Rectal smooth muscle tissue (tissue), 1 donor: Measurements from ENCODE around the gene RELL2.

Experiments used
- H3K27ac ChIP-seq: one replicate; pipeline ENCODE4 v1.7.0; 2013; ENCODE audit warnings: low read depth, low read length, inconsistent platforms
- H3K27me3 ChIP-seq: one replicate; pipeline ENCODE4 v1.7.0; 2013; ENCODE audit warnings: low read length; ENCODE audit not compliant: control insufficient read depth, insufficient read depth
- H3K36me3 ChIP-seq: one replicate; pipeline ENCODE4 v1.7.0; 2013; ENCODE audit warnings: low read length; ENCODE audit not compliant: control insufficient read depth, insufficient read depth
- H3K4me1 ChIP-seq: one replicate; pipeline ENCODE4 v1.7.0; 2013; ENCODE audit warnings: low read length; ENCODE audit not compliant: control insufficient read depth, insufficient read depth
- H3K4me3 ChIP-seq: one replicate; pipeline ENCODE4 v1.7.0; 2013; ENCODE audit warnings: low read length
- H3K9ac ChIP-seq: one replicate; pipeline ENCODE4 v1.7.0; 2013; ENCODE audit warnings: low read length

Gene RELL2

GRCh38 chr5:141636413-141637122 is at the start of gene RELL2, which contains the start of gene HDAC3:
TSS of gene RELL2 (plus strand) at chr5:141636997. CDS start at chr5:141638226, 1,229 bp downstream.
TSS of gene HDAC3 (minus strand) at chr5:141636849. CDS start at chr5:141636790, 59 bp downstream.
- peaks cover 19% of the 10 kb centered on the region for H3K4me1 ChIP-seq
- no peaks in the 10 kb centered on the region for H3K27me3 ChIP-seq
- H3K9ac ChIP-seq, result peak within 1 kb of the TSS; percentile 87
- H3K36me3 ChIP-seq, result no peaks in the 10 kb centered on the region
- H3K27ac ChIP-seq, result peak within 1 kb of the TSS; percentile 72
- peak within 1 kb of the TSS; percentile 99 for H3K4me3 ChIP-seq

- Histone ChIP-seq H3K4me1 (no peaks in the 10 kb centered on the region), H3K9ac (no peak overlapping the region), H3K27ac (no peak overlapping the region), H3K4me3 (no peak overlapping the region), H3K27me3 (no peaks in the 10 kb centered on the region), H3K36me3 (peaks cover 6% of the 10 kb centered on the region)
Measured at GRCh38 chr5:141590127-141590526, 46.7 kb upstream of the RELL2 start.

DNA sequence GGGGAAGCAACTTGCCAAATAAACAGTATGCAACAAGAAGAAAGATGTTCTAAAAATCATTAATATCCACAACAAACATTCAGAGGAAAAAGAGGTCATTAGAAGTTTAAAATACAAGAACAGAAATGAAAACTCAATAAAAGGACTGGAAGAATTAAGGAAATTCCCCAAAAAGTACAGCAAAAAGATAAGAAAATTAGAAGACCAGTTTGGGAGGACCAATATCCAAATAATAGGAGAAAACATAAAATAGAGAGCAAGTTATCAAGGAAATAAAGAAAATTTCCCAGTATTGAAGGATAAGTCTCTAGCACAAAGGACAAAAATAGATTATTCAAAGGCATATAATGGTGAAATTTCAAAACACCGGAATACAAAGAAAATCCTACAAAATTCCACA is 39.9 kb upstream of the RELL2 start:
- no peak overlapping the region for H3K27ac ChIP-seq
- H3K27me3 ChIP-seq, result no peaks in the 10 kb centered on the region
- H3K36me3 ChIP-seq, result no peaks in the 10 kb centered on the region
- no peak overlapping the region for H3K4me3 ChIP-seq
- H3K9ac ChIP-seq, result no peak overlapping the region
- no peaks in the 10 kb centered on the region for H3K4me1 ChIP-seq

- no peak overlapping the region for H3K4me3 ChIP-seq
- no peak overlapping the region for H3K9ac ChIP-seq
- no peak overlapping the region for H3K27ac ChIP-seq
- no peaks in the 10 kb centered on the region for H3K4me1 ChIP-seq
- H3K27me3 ChIP-seq, result no peaks in the 10 kb centered on the region
- no peaks in the 10 kb centered on the region for H3K36me3 ChIP-seq
Measured at GRCh38 chr5:141597394-141597793, 39.4 kb upstream of the RELL2 start.

GRCh38 chr5:141597814-141598213 is 39.0 kb upstream of the RELL2 start:
- no peak overlapping the region for H3K9ac ChIP-seq
- no peaks in the 10 kb centered on the region for H3K4me1 ChIP-seq
- no peaks in the 10 kb centered on the region for H3K27me3 ChIP-seq
- no peak overlapping the region for H3K27ac ChIP-seq
- H3K4me3 ChIP-seq, result no peak overlapping the region
- no peaks in the 10 kb centered on the region for H3K36me3 ChIP-seq

- Histone ChIP-seq H3K27ac (no peak overlapping the region), H3K4me3 (no peak overlapping the region), H3K4me1 (no peaks in the 10 kb centered on the region), H3K36me3 (no peaks in the 10 kb centered on the region), H3K27me3 (no peaks in the 10 kb centered on the region), H3K9ac (no peak overlapping the region)
Measured at GRCh38 chr5:141598391-141599345, 38.1 kb upstream of the RELL2 start.

- no peak overlapping the region for H3K9ac ChIP-seq
- H3K27ac ChIP-seq, result no peak overlapping the region
- H3K27me3 ChIP-seq, result no peaks in the 10 kb centered on the region
- no peaks in the 10 kb centered on the region for H3K36me3 ChIP-seq
- H3K4me1 ChIP-seq, result peaks cover 4% of the 10 kb centered on the region
- no peak overlapping the region for H3K4me3 ChIP-seq
Measured at GRCh38 chr5:141602606-141603005, 34.2 kb upstream of the RELL2 start.

DNA sequence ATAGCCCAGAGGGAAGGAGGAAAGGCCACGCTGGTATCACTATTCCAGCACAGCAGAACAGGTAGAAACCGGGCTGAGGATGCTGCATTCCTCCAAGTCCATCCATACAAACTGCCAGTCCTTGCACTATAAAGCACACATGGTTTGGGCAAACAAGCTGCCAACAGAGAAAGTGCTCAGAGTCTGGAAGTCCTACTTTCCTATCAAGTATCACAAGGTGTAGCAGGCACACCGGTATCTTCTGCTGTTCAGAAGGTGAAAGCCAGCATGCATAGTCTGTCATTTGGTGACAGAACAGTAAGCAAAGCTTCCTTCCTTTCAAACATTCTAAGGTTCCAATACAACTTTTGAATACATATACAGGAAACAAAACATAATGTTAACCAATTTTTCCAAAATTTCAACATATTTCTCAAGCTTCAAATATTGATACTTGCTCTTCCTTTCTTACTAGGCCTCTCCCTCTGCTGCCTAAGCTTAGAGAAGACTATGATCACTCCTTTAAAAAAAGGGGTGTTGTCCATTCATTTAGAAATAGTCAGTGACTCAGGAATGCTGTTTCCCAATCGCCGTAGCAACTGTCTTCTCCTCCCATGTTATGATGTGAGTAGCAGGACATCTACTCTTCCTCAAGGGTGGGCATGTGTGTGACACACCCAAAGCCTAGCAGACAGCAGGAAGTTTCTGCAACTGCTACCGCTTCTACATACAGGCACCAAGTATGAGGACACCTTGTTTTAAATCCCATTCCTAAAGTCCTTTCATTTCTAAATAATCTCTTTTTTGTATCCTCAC is 32.7 kb upstream of the RELL2 start:
- H3K36me3 ChIP-seq, result no peaks in the 10 kb centered on the region
- peaks cover 4% of the 10 kb centered on the region for H3K4me1 ChIP-seq
- no peak overlapping the region for H3K9ac ChIP-seq
- no peak overlapping the region for H3K27ac ChIP-seq
- H3K27me3 ChIP-seq, result no peaks in the 10 kb centered on the region
- H3K4me3 ChIP-seq, result no peak overlapping the region

GRCh38 chr5:141605523-141606277 is 31.1 kb upstream of the RELL2 start:
- Histone ChIP-seq H3K9ac (no peak overlapping the region), H3K27me3 (no peaks in the 10 kb centered on the region), H3K4me3 (no peak overlapping the region), H3K4me1 (peaks cover 4% of the 10 kb centered on the region), H3K36me3 (no peaks in the 10 kb centered on the region), H3K27ac (no peak overlapping the region)

- Histone ChIP-seq H3K36me3 (no peaks in the 10 kb centered on the region), H3K4me3 (no peak overlapping the region), H3K27ac (no peak overlapping the region), H3K27me3 (no peaks in the 10 kb centered on the region), H3K4me1 (peaks cover 4% of the 10 kb centered on the region), H3K9ac (no peak overlapping the region)
Measured at GRCh38 chr5:141608046-141608445, 28.8 kb upstream of the RELL2 start.

- Histone ChIP-seq H3K27ac (no peak overlapping the region), H3K4me1 (peaks cover 4% of the 10 kb centered on the region)
Measured at GRCh38 chr5:141608557-141608956, 28.2 kb upstream of the RELL2 start.

More at GRCh38 chr5:141608557-141608956, 28.2 kb upstream of the RELL2 start:
- no peaks in the 10 kb centered on the region for H3K36me3 ChIP-seq
- H3K9ac ChIP-seq, result no peak overlapping the region
- no peaks in the 10 kb centered on the region for H3K27me3 ChIP-seq
- H3K4me3 ChIP-seq, result no peak overlapping the region
